ENCODE data around the gene CACNG3.
"Not testable (repeated sequence)": the region's sequence is repeated elsewhere in the genome, so short reads cannot be mapped to it uniquely, and the experiment has no call there.

Gene CACNG3

GRCh38 chr16:24291932-24292331 is 35.8 kb downstream of the CACNG3 start:
- H3K4me3 ChIP-seq (ENCODE audit: insufficient read length, low read depth): no peak overlapping the region
- no peaks in the 10 kb centered on the region for H3K27me3 ChIP-seq (ENCODE audit: insufficient read depth, insufficient read length)
- no peaks in the 10 kb centered on the region for H3K4me1 ChIP-seq (ENCODE audit: insufficient read depth, insufficient read length)
- H3K9me3 ChIP-seq (ENCODE audit: insufficient read depth, low read length): no peaks in the 10 kb centered on the region
- no peak overlapping the region for H3K9ac ChIP-seq (ENCODE audit: insufficient read length, low read depth)
- DNase-seq (ENCODE audit: low read depth, low spot score): no peak
- no peak for TF ChIP-seq ZNF274 (IDR thresholded peaks at IDR 0.05; ENCODE audit: low read depth, low read length)
- TF ChIP-seq SUZ12 (IDR thresholded peaks at IDR 0.05; ENCODE audit: extremely low read depth, insufficient read depth, insufficient read length): no peak
- no peak for TF ChIP-seq YY1 (IDR thresholded peaks at IDR 0.05; ENCODE audit: insufficient read depth, insufficient read length)
- H3K36me3 ChIP-seq (ENCODE audit: insufficient read depth, insufficient read length, low read length): no peaks in the 10 kb centered on the region

- Histone ChIP-seq H3K27me3 (ENCODE audit: insufficient read depth, insufficient read length) (no peaks in the 10 kb centered on the region), H3K36me3 (ENCODE audit: insufficient read depth, insufficient read length, low read length) (no peaks in the 10 kb centered on the region), H3K9ac (ENCODE audit: insufficient read length, low read depth) (no peak overlapping the region), H3K4me1 (ENCODE audit: insufficient read depth, insufficient read length) (no peaks in the 10 kb centered on the region), H3K9me3 (ENCODE audit: insufficient read depth, low read length) (peaks cover under 1% of the 10 kb centered on the region; the same call in 1 of the 2 replicates), H3K4me3 (ENCODE audit: insufficient read length, low read depth) (no peak overlapping the region)
- no peak for DNase-seq (ENCODE audit: low read depth, low spot score)
- TF ChIP-seq YY1 (IDR thresholded peaks at IDR 0.05; ENCODE audit: insufficient read depth, insufficient read length) (no peak), SUZ12 (IDR thresholded peaks at IDR 0.05; ENCODE audit: extremely low read depth, insufficient read depth, insufficient read length) (no peak), ZNF274 (IDR thresholded peaks at IDR 0.05; ENCODE audit: low read depth, low read length) (no peak)
These were observed 38.0 kb downstream of the CACNG3 start for GRCh38 chr16:24294131-24294530.

- no peak overlapping the region for H3K9ac ChIP-seq (ENCODE audit: insufficient read length, low read depth)
- no peak for TF ChIP-seq YY1 (IDR thresholded peaks at IDR 0.05; ENCODE audit: insufficient read depth, insufficient read length)
- TF ChIP-seq SUZ12 (IDR thresholded peaks at IDR 0.05; ENCODE audit: extremely low read depth, insufficient read depth, insufficient read length): no peak
- no peak for TF ChIP-seq ZNF274 (IDR thresholded peaks at IDR 0.05; ENCODE audit: low read depth, low read length)
- peaks cover 8% of the 10 kb centered on the region; the same call in 1 of the 2 replicates for H3K9me3 ChIP-seq (ENCODE audit: insufficient read depth, low read length)
- DNase-seq (ENCODE audit: low read depth, low spot score): no peak
- H3K4me1 ChIP-seq (ENCODE audit: insufficient read depth, insufficient read length): no peaks in the 10 kb centered on the region
- no peak overlapping the region for H3K4me3 ChIP-seq (ENCODE audit: insufficient read length, low read depth)
- H3K36me3 ChIP-seq (ENCODE audit: insufficient read depth, insufficient read length, low read length): no peaks in the 10 kb centered on the region
- H3K27me3 ChIP-seq (ENCODE audit: insufficient read depth, insufficient read length): no peaks in the 10 kb centered on the region
These were observed 41.2 kb downstream of the CACNG3 start for GRCh38 chr16:24297375-24297774.

GRCh38 chr16:24298548-24299167 is 42.5 kb downstream of the CACNG3 start:
- H3K9ac ChIP-seq (ENCODE audit: insufficient read length, low read depth): no peak overlapping the region
- TF ChIP-seq YY1 (IDR thresholded peaks at IDR 0.05; ENCODE audit: insufficient read depth, insufficient read length) (no peak), ZNF274 (IDR thresholded peaks at IDR 0.05; ENCODE audit: low read depth, low read length) (no peak)
- peaks cover 8% of the 10 kb centered on the region; the same call in 1 of the 2 replicates for H3K9me3 ChIP-seq (ENCODE audit: insufficient read depth, low read length)
- no peak overlapping the region for H3K4me3 ChIP-seq (ENCODE audit: insufficient read length, low read depth)
- H3K4me1 ChIP-seq (ENCODE audit: insufficient read depth, insufficient read length): no peaks in the 10 kb centered on the region
- no peak for DNase-seq (ENCODE audit: low read depth, low spot score)
- no peaks in the 10 kb centered on the region for H3K36me3 ChIP-seq (ENCODE audit: insufficient read depth, insufficient read length, low read length)
- no peaks in the 10 kb centered on the region for H3K27me3 ChIP-seq (ENCODE audit: insufficient read depth, insufficient read length)

- H3K27me3 ChIP-seq (ENCODE audit: insufficient read depth, insufficient read length); DNase-seq (ENCODE audit: low read depth, low spot score); H3K4me3 ChIP-seq (ENCODE audit: insufficient read length, low read depth); H3K9ac ChIP-seq (ENCODE audit: insufficient read length, low read depth); H3K9me3 ChIP-seq (ENCODE audit: insufficient read depth, low read length); H3K4me1 ChIP-seq (ENCODE audit: insufficient read depth, insufficient read length); H3K36me3 ChIP-seq (ENCODE audit: insufficient read depth, insufficient read length, low read length): not testable (repeated sequence)
These were observed 44.6 kb downstream of the CACNG3 start for GRCh38 chr16:24300750-24301149.

GRCh38 chr16:24302636-24303035 is 46.5 kb downstream of the CACNG3 start:
- DNase-seq (ENCODE audit: low read depth, low spot score): no peak
- Histone ChIP-seq H3K4me1 (ENCODE audit: insufficient read depth, insufficient read length) (no peaks in the 10 kb centered on the region), H3K27me3 (ENCODE audit: insufficient read depth, insufficient read length) (no peaks in the 10 kb centered on the region), H3K36me3 (ENCODE audit: insufficient read depth, insufficient read length, low read length) (no peaks in the 10 kb centered on the region), H3K9me3 (ENCODE audit: insufficient read depth, low read length) (peaks cover 8% of the 10 kb centered on the region; the same call in 1 of the 2 replicates), H3K9ac (ENCODE audit: insufficient read length, low read depth) (no peak overlapping the region), H3K4me3 (ENCODE audit: insufficient read length, low read depth) (no peak overlapping the region)
- TF ChIP-seq SUZ12 (IDR thresholded peaks at IDR 0.05; ENCODE audit: extremely low read depth, insufficient read depth, insufficient read length) (no peak), ZNF274 (IDR thresholded peaks at IDR 0.05; ENCODE audit: low read depth, low read length) (no peak), YY1 (IDR thresholded peaks at IDR 0.05; ENCODE audit: insufficient read depth, insufficient read length) (no peak)

- DNase-seq (ENCODE audit: low read depth, low spot score): no peak
- H3K4me3 ChIP-seq (ENCODE audit: insufficient read length, low read depth): no peak overlapping the region
- TF ChIP-seq SUZ12 (IDR thresholded peaks at IDR 0.05; ENCODE audit: extremely low read depth, insufficient read depth, insufficient read length) (no peak), YY1 (IDR thresholded peaks at IDR 0.05; ENCODE audit: insufficient read depth, insufficient read length) (no peak), ZNF274 (IDR thresholded peaks at IDR 0.05; ENCODE audit: low read depth, low read length) (no peak)
- no peaks in the 10 kb centered on the region for H3K9me3 ChIP-seq (ENCODE audit: insufficient read depth, low read length)
- H3K9ac ChIP-seq (ENCODE audit: insufficient read length, low read depth): no peak overlapping the region
- H3K36me3 ChIP-seq (ENCODE audit: insufficient read depth, insufficient read length, low read length): no peaks in the 10 kb centered on the region
- H3K4me1 ChIP-seq (ENCODE audit: insufficient read depth, insufficient read length): no peaks in the 10 kb centered on the region
- no peaks in the 10 kb centered on the region for H3K27me3 ChIP-seq (ENCODE audit: insufficient read depth, insufficient read length)
These were observed 52.1 kb downstream of the CACNG3 start for GRCh38 chr16:24308200-24308599.
